HG03139 (cell line): Measurements from ENCODE around the gene SLC16A3.

Experiments
- ATAC-seq: cut with Tn5 transposase; IDR thresholded peaks from one replicate; pipeline ENCODE4 v1.9.1; 2021; ENCODE audit not compliant: unreplicated experiment

The SLC16A3 gene

DNA sequence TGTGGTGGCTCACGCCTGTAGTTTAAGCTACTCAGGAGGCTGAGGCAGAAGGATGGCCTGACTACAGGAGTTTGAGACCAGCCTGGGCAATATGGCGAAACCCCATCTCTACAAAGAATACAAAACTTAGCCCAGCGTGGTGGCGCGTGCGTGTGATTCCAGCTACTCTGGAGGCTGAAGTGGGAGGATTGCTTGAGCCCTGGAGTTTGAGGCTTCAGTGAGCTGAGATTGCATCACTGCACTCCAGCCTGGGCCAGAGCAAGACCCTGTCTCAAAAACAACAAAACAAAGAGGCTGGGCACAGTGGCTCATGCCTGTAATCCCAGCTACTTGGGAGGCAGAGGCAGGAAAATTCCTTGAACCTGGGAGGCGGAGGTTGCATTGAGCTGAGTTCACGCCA is 51.7 kb downstream of the SLC16A3 start:
- no peak for ATAC-seq

- no peak for ATAC-seq
Measured at GRCh38 chr17:82281076-82281475, 52.2 kb downstream of the SLC16A3 start.

DNA sequence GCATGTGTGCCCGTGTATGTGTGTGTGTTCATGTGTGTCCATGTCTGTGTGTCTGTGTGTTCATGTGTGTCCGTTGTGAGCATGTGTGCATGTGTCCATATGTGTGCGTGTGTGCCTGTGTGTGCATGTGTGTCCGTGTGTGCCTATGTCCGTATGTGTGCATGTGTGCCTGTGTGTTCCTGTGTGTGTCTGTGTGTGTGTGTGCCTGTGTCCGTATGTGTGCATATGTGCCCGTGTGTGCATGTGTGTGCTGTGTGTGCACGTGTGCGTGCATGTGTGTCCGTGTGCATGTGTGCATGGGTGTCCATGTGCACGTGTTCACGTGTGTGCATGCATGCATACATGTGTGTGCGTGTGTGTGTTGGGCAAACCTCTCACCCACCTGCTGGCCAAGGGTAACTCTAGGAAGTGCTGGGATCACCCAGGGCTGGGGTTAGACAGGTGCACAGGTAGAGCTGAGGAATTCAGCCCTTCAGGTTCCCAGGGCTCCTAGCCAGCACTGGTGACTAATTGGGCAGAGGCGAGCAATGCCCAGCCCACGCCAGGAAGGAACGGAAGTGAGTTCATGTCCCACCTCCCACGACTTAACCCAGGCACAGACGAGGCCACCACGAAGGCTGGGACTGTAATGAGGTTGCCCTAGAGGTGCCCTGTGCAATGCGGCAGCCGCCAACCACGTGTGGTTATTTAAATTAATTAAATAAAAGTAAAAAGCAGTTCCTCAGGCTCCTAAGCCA is 52.8 kb downstream of the SLC16A3 start:
- no peak for ATAC-seq

DNA sequence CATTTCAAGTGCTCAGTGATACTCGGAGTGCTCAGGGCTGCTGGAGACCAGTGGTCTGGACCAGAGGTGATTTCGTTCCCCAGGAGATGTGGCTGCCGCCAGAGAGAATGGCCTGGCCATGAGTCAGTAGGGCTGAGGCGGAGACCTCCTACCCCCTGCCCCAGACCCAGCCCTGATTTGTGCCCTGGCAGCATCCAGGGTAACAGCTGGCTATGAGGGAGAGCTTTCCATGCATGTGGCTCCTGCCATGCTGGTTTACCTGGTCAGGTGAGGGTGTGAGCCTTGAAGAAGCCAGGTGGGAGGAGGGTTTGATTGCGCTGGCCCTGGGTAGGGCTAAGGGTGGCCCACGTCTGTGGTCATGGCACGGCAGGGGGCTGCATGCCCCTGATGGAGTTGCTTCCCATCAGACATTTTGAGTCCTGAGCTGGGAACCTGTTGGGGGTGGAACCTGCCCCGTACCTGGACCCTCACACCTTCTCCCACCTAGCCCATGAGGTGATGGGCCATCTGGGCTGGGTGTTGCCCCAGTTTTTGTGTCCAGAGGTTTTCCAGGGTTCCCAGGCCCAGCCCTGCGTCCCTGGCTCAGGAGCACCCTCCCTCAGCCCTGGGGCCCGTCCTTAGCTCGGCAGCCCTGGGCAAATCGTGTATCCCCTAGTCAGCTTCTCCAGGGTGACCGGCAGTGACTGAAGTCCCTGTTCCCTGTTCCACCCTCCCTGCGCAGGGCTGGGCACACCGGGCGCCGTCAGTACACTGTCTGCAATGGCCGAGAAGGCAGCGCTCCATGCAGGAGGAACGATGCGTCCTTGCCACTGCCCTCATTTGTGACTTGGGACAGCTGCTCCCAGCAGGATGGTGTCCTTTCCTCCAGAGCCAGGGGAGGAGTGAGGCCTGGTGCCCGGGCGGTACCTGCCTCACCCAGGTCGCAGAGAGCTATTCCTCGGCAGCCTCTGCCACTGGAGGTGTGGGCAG is 53.7 kb downstream of the SLC16A3 start:
- ATAC-seq: no peak

DNA sequence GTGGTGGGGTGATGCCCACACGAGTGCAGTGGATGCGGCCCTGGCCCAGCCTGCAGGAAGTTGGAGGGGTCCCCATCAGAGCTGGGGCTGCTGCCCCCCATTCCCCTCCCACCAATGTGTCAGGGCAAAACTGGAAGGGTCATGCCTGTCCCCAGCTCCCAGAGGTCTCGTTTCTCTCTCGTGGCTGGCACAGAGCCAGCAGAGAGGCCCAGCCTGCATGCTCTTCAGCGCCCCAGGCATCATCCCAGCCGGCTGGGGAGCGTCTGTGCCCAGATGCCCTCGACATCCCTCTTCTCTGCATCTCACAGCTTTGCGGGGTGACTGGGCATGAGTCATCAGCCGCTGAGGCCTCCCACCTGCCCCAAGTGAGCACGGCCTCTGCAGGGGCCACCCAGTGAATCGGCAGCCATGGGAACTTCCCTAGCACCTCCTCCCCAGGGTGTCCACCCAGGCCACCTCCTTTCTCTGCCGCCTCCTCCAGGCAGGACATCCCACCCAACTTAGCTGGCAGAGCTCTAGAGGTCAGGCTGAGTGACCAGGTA is 54.4 kb downstream of the SLC16A3 start:
- ATAC-seq: no peak

GRCh38 chr17:82285141-82285540 is 56.3 kb downstream of the SLC16A3 start:
- ATAC-seq: no peak

DNA sequence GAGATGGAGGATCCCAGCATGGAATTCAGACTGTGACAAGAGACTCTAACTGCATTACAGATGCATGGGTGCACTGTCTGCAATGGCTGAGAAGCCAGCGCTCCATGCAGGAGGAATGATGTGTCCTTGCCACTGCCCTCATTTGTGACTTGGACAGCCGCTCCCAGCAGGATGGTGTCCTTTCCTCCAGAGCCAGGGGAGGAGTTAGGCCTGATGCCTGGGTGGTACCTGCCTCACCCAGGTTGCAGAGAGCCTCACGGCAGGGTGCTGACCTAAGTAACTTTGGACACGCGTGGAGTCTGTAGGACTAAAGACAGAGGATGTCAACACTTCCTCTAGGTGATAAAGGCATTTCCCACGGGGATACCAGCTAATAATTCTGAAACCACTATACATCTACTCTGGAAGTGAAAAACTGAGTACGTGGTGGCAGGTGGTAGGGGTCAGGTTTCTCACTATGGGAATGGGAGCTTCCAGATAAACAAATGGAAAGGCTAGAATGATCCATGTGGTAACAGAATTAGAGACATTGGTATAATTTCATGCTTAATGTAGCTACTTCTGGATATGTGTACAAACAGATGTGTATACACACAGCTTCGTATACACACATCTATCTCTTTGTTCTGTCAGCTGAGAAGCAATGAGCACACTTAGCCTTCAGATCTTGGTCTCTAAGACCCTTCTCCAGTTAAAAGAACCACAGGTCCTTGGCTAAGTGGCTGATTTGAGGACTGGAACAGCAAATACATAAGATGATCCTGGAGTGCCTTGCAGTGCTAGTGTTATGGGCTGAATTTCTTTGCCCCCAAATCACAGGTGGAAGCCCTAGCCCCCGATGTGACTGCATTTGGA is 58.4 kb downstream of the SLC16A3 start:
- ATAC-seq: no peak

DNA sequence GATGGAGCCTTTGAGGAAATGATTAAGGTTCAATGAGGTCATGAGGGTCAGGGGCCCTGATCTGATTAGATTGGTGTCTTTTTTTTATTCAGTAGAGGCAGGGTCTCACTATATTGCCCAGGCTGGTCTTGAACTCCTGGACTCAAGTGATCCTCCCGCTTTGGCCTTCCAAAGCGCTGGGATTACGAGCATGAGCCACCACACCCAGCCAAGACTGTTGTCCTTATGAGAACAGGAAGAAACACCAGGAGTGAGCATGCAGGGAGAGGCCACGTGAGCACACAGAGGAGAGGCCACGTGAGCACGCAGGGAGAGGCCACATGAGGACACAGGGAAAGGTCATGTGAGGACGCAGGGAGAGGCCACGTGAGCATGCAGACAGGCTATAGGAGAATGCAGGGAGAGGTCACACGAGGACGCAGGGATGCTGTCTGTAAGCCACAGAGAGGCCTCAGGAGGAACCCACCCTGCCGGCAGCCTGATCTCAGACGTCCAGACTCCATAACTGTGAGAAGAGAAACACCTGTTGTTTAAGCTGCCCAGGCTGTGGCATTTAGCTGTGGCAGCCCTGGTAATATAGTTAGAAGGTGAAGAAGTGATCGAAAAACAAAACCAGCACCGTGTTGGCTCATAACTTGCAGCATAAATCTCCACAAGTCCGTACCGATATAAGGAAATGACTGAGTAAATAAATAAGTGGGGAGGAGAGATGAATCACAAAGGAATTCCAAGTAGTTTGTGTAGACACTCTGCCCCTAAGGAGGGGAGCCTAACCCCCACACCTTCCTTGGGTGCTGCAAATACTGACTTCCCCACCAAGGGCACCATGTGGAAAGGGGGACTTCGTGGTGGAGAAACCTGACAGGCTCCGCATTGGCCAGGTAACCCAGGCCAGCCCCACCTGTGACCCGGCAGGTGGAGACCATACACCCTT is 59.3 kb downstream of the SLC16A3 start:
- ATAC-seq: no peak
